Body of pancreas (tissue), 4 donors: ENCODE results near the gene CSMD2.

Experiments
- POLR2A ChIP-seq, 3 donors: fragments of 450-650 bp; IDR thresholded peaks; one replicate each; pipeline ENCODE4 v1.6.1; 2016; ENCODE audit warnings: antibody characterized with exemption in 3 of 3, mild to moderate bottlenecking in 2 of 3
- TF ChIP-seq, protein P1 (sequence below), 7 experiments: fragments of 450-650 bp in 4 of 7; fragments of 200-600 bp in 3 of 7; sonication (generic) in 3 of 7; IDR thresholded peaks; one replicate each; pipeline ENCODE4 v1.5.1; 2016 to 2019; ENCODE audit warnings: antibody characterized with exemption in 7 of 7

DNA sequence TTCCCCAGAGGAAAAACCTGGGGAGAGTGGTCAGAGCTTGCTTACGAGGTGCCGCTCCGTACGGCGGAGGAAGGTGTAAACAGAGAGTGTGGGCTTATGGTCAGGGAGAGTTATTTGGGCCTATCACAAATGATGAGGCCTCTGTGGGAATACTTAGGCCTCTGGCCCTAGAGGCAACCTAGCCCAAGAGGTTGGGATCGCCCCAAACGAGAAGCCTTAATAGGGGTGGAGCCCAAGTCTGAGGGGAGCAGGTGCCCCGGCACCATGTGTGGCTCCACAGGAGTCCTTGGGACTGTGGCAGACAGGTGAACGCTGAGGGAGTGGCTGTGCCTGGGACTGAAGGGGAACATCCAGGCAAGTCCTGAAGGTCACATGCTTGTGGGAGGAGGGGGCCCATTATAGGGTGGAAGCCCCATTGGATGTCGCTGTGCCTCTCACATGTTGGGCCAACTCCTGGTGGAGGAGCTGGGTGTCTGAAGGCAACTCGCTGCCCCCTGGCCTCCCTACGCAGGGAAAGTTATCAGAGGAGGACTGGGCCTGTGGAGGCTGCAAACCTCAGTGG lies 557.5 kb downstream of the CSMD2 start:
- TF ChIP-seq, protein P1, sequence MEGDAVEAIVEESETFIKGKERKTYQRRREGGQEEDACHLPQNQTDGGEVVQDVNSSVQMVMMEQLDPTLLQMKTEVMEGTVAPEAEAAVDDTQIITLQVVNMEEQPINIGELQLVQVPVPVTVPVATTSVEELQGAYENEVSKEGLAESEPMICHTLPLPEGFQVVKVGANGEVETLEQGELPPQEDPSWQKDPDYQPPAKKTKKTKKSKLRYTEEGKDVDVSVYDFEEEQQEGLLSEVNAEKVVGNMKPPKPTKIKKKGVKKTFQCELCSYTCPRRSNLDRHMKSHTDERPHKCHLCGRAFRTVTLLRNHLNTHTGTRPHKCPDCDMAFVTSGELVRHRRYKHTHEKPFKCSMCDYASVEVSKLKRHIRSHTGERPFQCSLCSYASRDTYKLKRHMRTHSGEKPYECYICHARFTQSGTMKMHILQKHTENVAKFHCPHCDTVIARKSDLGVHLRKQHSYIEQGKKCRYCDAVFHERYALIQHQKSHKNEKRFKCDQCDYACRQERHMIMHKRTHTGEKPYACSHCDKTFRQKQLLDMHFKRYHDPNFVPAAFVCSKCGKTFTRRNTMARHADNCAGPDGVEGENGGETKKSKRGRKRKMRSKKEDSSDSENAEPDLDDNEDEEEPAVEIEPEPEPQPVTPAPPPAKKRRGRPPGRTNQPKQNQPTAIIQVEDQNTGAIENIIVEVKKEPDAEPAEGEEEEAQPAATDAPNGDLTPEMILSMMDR (IDR thresholded peaks at IDR 0.05) = no peak
- TF ChIP-seq POLR2A (IDR thresholded peaks at IDR 0.05) = no peak
